T-helper 1 cell (primary cell): Measurements from ENCODE around the gene PPFIBP1.
"Not testable (repeated sequence)": the region's sequence is repeated elsewhere in the genome, so short reads cannot be mapped to it uniquely, and the experiment has no call there.

ENCODE experiments used
- DNase-seq, 5 donors: peaks; one replicate each; pipeline ENCODE4 v3.0.0-alpha.2; 2012 to 2020

PPFIBP1 gene

DNA sequence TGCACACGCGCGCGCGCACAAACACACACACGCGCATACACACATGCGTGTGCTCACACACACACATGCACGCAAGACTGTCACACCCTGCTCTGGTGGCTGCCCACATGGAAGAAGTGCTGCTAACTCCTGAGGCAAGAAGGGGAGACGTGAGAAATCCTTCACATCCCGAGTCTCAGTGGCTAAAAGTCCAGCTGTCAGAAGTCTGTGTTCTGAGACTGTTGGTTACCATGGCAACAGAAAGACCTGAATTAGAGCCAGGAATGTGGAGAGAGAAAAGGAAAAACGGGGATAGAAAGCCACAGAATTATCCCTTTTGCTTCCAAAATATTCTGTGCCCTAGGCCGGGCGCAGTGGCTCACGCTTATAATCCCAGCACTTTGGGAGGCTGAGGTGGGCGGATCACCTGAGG lies 71.2 kb downstream of the PPFIBP1 start:
- DNase-seq = no peak

- not testable (repeated sequence) for DNase-seq
Measured at GRCh38 chr12:27598866-27599265, 74.9 kb downstream of the PPFIBP1 start.

DNA sequence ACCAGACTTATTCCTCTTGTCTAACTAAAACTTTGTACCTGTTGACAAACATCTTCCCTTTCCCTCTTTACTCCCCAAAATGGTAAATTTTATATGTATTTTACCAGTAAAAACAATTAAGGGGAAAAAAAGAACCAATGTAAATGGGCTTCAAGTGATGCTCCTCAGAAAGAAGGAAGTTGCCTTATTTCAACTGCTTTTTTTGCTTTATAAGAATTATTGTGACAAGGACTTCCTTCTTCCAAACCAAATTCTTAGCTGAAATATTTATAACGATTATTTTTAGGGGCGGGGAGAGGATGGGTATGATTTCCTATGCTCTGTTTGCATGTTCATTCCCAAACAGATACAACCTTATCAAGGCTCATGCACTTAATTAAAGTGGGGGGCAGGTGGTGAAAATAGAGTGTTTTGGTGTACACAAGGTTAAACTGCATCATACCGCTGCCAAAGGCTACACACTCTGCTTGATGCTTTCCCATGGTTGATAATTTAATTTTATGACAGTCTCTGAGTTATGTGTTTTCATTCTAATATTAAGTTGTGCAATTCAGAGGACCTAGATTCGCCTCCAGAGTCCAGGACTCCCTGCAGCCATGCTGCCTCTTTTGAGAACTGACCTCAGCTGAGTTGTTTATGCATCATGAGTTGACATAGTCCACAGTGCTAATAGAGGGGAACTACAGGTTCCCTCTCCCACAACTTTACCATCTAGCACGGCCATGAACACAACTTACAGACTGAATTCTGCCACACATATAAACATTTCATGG lies 77.2 kb downstream of the PPFIBP1 start:
- DNase-seq = not testable (repeated sequence)

DNA sequence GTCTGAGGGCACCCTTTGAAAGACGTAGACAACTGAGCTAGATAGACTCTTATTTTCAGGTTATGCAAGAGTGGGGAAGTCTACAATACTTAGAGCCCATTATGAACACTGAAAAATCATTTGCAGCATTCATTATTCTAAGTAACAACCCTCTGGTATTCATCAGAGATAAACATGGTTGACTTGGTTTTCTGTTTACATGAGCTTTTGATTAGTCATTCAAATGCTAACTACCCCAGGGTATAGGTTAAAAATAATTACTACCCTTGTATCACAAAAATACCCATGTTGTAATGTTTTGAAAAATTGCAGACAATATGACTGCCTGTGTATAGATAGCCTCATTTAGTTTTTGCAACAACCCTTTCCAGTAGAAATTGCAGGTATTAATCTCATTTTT lies 78.5 kb downstream of the PPFIBP1 start:
- DNase-seq = no peak

- DNase-seq = no peak
Measured at GRCh38 chr12:27604431-27604830, 80.4 kb downstream of the PPFIBP1 start.

DNA sequence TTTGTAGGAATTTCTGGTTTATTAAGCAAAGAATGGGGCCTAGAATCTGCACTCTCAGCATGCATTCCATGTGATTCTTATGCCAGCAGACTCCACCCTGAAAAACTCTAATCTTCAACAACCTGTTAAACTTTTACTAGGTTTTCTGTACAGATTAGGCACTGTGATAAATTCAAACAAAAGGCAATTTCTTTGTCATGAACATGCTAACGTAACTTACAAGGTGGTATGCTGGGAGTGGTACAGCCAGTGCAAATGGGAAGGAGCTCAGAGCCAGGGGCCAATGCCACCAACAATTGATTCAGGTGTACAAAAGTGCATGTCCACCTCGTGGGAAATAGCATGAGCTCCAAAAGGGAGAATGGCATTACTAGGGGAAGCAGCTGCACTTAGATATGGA lies 83.0 kb downstream of the PPFIBP1 start:
- DNase-seq = no peak

DNA sequence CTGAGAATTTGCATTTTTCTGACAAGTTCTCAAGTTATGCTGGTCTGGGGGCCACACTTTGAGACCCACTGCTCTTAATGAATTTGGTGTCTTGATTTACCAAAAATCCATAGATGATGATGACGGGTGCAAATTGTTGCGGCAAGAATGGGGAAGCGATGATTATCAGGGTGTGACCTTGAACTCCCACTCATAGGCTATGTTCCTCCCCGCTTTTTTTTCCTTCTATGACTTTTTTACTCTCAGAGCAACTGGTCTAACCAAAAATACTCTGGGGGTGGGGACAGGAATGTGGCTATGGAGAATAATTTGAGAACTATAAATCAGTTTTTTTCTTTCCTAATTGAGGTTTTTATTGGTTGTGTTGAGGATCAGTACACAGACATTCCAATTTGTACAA lies 83.6 kb downstream of the PPFIBP1 start:
- no peak for DNase-seq

DNA sequence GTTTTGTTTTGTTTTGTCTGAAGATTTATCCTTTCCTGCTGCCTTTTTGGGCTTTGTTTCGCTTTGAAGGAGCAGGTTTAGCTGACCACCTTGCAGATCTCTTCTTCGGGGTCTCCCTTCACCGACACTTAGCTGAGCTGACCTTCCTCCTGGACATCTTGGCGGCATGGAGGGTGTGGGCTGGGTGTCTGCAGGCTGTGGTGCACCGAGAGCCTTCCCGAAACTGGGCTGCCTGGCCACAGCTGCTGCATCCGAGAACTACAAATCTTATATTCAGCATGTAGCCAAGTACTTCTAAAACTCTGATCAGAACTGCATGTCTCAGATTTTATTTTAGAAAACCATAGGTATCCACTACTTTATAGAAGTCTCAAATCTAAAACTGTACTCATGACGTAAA lies 84.9 kb downstream of the PPFIBP1 start:
- DNase-seq = no peak

DNA sequence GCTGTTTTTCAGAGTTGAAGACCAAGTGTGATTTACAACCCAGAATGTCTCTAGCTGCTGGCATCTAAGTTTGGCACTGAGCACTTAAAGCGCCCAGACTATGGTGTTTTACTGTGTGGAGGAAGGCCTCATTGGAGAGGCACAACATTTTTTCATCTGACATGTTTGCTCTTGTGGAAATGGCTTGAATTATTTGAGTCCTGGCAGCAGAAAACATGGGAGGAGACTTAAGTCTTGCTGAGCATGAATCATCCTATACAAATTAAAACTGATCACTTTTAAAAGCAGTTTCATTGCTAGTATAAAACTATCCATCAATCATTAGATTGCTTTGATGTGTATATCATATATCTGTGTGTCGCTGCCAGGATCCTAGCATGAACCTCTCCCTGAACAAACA lies 86.4 kb downstream of the PPFIBP1 start:
- DNase-seq = no peak

DNA sequence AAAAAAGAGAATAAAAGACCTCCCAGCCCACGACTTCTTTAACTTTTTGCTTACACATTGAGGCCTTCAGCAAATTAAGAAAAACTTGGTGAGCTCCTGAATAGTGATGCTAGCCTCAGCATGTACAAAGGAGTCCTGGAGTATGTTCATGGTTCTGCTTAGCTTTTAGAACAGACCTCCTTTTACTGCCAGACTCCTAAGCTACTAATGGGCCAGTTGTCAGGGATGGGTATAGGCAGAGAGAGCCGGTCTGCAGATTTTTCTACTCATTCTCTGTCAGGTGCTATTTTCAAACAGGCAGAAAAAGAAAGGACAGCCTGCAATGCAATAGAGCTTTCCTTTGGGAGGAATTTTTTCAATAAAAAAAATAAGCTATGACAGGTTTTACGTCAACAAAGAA lies 90.4 kb downstream of the PPFIBP1 start:
- no peak for DNase-seq

- no peak for DNase-seq
Measured at GRCh38 chr12:27614866-27615265, 90.9 kb downstream of the PPFIBP1 start.

- no peak for DNase-seq
Measured at GRCh38 chr12:27615331-27615891, 91.4 kb downstream of the PPFIBP1 start.

DNA sequence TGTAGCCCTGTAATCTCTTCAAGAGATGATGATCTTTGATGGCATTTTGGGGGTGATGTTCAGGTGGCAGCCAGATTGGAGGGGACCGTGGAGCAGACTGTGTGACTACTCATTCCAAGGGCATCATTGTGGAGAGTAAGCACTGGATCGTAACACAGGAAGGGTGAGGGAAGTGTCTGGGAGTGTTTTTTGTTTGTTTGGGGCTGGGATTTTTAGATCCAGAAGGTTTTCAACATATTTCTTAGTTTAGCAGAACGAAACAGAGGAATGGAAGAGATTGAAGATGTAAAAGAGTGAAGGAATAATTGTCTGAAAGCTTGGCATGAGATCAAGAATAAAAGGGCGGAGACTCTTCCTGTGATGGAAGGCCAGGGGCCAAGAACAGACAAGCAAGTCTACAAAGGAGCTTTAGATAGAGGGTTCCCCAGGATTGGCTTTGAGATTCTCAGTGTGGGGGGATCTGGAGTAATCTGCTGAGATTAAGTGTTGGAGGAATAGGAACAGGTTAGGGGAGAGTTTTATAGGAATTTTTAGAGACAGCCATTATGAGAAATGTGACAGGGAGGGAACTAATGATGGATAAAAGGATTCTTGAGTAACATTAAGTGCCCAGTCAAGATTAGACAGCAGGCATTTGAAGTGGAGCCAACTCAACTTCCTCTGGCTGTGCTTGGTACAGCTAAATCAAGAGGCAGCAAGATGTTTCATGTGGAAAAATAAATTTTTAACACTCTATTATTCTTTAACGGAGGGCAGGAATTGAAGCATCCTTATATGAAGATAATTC lies 92.5 kb downstream of the PPFIBP1 start:
- DNase-seq = no peak

- no peak for DNase-seq
Measured at GRCh38 chr12:27618836-27619235, 94.8 kb downstream of the PPFIBP1 start.

DNA sequence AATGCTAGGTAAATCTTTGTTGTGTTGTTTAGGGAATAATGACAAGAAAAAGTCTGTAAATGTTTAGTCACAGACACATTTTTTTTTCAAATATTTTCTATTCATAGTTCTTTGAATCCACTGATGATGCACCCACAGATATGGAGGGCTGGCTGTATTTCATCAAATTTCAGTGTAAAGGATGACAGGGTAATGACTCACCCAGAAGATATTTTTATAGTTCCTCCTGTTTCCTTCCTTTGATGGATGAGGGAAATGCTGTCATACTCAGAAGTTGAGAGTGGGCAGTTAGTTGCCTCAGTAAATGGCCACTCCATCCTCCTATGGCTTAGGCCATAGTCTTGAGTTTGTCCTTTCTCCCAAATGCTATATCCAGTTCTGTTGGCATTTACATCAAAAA lies 95.3 kb downstream of the PPFIBP1 start:
- DNase-seq = peak in 1 of 5 donors; percentile 18

DNA sequence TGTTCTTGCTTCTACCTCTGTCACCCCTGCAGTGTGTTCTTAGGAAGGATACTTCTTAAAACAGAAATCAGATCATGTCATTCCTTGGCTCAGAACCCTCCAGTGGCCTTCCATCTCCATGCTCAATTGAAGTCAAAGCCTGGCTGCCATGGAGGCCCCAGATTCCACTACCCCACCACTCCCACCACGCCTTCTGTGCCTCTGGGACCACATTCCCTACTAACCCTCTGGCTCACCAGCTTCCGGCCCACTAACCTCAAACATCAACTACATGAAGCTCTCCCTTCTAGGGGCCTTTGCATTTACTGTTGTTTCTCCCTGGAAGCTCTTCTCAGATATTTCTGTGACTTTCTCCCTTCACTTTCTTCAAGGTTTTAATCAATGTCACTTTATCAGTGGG lies 96.1 kb downstream of the PPFIBP1 start:
- DNase-seq = no peak

- no peak for DNase-seq
Measured at GRCh38 chr12:27622436-27623195, 98.6 kb downstream of the PPFIBP1 start.

GRCh38 chr12:27623645-27624044 lies 99.6 kb downstream of the PPFIBP1 start:
- no peak for DNase-seq

DNA sequence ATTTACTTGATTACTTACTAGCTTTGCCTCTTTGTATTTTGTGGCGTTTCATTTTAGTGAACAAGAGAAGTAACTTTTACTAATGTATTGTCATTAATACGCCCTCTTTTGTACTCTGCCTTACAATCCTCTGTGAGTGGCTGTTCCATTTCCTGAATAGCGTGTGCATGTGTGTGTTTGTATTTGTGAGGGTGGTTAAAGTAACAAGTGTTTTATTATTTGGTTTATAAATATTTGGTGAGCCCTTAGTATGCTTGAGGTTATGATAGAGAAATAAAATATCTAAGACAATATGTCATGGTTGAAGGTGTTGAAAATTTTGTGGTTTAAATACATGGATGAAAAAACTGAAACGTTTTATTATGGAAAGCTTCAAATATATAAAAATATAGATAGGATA lies 100.6 kb downstream of the PPFIBP1 start:
- no peak for DNase-seq

DNA sequence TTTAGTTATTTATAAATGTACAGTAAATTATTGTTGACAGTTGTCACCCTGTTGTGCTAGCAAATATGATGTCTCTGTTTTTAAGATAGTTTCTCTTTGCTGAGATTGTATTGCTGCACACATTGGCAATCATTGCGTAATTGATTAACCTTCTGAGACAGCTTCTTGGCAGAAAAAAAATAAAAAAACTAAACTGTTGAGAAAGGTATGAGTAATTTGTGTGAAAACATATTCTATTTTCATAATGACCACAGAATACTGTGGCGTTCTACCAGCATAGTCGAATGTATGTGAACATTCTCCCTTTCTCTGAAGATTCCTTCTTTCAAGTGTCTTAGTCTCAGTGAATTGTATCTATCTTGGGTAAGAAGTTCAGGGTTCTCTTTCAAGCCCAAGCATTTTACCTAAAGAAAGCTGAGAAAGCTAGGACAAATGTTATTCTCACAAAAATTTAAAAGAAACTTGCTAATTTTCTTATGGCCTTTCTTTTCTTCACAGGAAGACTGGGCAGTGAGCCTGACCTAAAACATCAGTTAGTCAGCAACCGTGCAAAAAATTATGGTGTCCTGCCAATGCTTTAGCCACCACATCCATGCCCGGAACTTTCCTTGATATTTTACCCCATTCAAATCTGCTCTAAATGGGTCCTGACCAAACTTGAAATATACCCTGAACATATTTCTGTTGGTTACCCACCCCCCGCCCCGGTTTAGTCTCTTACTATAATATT lies 103.3 kb downstream of the PPFIBP1 start:
- DNase-seq = peak in 1 of 5 donors; percentile 53

DNA sequence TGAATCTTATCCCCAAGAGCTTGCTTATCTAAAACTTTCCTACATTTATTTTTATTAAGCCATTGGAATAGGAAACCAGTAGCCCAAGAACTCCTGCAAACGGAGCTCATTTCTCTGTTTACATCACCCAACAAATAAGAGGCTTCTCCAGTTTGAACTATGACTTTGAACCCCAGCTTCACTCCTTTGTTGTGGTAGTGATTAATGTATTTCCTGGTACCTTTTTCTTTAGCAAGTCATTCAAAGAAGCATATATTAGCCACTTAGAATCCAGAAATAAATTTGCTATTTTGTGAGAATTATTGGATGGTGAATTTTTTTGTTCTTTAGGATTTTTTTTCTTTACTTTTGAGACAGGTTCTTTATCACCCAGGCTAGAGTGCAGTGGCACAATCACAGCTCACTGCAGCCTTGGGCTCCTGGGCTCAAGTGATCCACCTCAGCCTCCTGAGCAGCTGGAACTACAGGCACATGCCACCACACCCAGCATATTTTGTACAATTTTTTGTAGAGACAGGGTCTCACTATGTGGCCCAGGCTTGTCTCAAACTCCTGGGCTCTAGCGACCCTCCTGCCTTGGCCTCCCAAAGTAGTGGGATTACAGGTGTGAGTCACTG lies 104.0 kb downstream of the PPFIBP1 start:
- DNase-seq = peak in 1 of 5 donors; percentile 21

- not testable (repeated sequence) for DNase-seq
Measured at GRCh38 chr12:27630219-27630618, 106.2 kb downstream of the PPFIBP1 start.
